CD1c-positive myeloid dendritic cell (primary cell): ENCODE data around the gene AJM1.
A peak's percentile ranks its signal among the peaks of the same experiment; 100 is the strongest.

Source experiments
- DNase-seq: peaks from one replicate; pipeline ENCODE4 v3.0.0-alpha.2; 2016; ENCODE audit errors: extremely low spot score

AJM1 gene

GRCh38 chr9:136808075-136808805, 34.0 kb upstream of the AJM1 start:
- peak; percentile 6 for DNase-seq

GRCh38 chr9:136808806-136809158, 33.5 kb upstream of the AJM1 start:
- peak; percentile 41 for DNase-seq

GRCh38 chr9:136814725-136815421, 27.4 kb upstream of the AJM1 start:
- DNase-seq: no peak

- DNase-seq: no peak
Observed at GRCh38 chr9:136815422-136815782, 26.9 kb upstream of the AJM1 start.

- peak; percentile 31 for DNase-seq
Observed at GRCh38 chr9:136820971-136821825, 21.1 kb upstream of the AJM1 start.

GRCh38 chr9:136821826-136822544, 20.3 kb upstream of the AJM1 start:
- no peak for DNase-seq

GRCh38 chr9:136823136-136824046, 18.9 kb upstream of the AJM1 start:
- DNase-seq: no peak

GRCh38 chr9:136824496-136825225, 17.6 kb upstream of the AJM1 start:
- no peak for DNase-seq

GRCh38 chr9:136825295-136826187, 16.7 kb upstream of the AJM1 start:
- no peak for DNase-seq

GRCh38 chr9:136826188-136826541, 16.1 kb upstream of the AJM1 start:
- no peak for DNase-seq

GRCh38 chr9:136826703-136827582, 15.3 kb upstream of the AJM1 start:
- DNase-seq: no peak

- no peak for DNase-seq
Observed at GRCh38 chr9:136827794-136828473, 14.3 kb upstream of the AJM1 start.

- no peak for DNase-seq
Observed at GRCh38 chr9:136828474-136829140, 13.7 kb upstream of the AJM1 start.

GRCh38 chr9:136829412-136829811, 12.9 kb upstream of the AJM1 start:
- DNase-seq: no peak

GRCh38 chr9:136829981-136830885, 12.0 kb upstream of the AJM1 start:
- no peak for DNase-seq
